GM12891 (cell line): ENCODE measurements around the gene TMEM266.

Experiments
- POLR2A ChIP-seq: IDR thresholded peaks from 2 replicates; pipeline ENCODE4 v1.6.1; 2011; ENCODE audit warnings: low read depth, low read length, control low read depth
- POLR2AphosphoS5 ChIP-seq: IDR thresholded peaks from 2 replicates; pipeline ENCODE4 v1.6.1; 2011; ENCODE audit warnings: low read depth, low read length, control low read depth
- TAF1 ChIP-seq: IDR thresholded peaks from 2 replicates; pipeline ENCODE4 v1.6.1; 2011; ENCODE audit warnings: low read depth, low read length, control low read depth

DNA sequence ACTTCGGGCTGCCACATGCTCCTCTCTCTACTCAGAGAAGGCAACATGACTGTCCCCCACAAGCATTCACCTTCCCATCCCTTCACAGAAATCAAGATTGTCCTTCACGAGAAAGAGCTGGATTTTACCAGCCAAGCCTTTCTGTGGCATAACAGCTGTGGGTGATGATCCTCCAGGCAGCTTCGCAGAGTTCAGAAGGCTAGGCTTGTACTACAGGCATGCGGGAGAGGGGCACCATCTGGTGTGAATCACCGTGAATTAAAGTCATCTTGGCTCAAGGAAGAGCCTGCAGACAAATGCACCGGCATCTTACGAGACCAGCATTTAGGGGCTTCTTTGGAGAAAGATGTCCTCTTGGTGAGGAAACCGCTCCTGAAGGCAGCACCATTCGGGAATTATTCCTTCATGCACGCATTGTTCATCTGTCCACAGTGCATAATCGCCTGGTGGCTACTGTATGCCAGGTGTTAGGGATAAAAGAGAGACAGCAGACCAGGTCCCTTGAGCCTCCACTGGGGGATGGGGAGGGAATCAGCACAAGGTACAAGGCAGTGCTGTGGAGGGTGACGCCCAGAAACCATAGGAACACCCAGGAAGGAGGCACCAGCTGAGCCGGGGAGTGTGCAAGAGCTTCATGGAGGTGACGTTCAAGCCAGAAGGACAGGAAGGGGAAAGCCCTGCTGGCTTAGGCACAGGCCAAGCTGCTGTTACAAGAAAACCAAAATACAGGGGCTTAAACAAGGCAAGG is 108.6 kb downstream of the TMEM266 start:
- TF ChIP-seq TAF1 = no peak
- TF ChIP-seq POLR2A = no peak
- no peak for TF ChIP-seq POLR2AphosphoS5
